Adrenal gland (tissue), 12 donors: ENCODE measurements around the gene NISCH. TPM values are rescaled to one million over a fixed set of nuclear protein-coding genes. Genes with fewer than 3 reads are reported as not detected.

Source experiments
- DNase-seq, 7 donors: peaks; one replicate each; pipeline ENCODE4 v3.0.0-alpha.2; 2019 to 2020
- H3K27ac ChIP-seq, 5 donors: fragments of 200-600 bp; sonication (generic) in 4 of 5; 1 replicate in 3 of 5; 2 replicates in 2 of 5; pipeline versions ENCODE4 v1.5.1 to v1.8.0; 2016 to 2020; ENCODE audit warnings: mild to moderate bottlenecking in 1 of 5
- H3K27me3 ChIP-seq: fragments of 200-600 bp; 2 replicates; pipeline ENCODE4 v1.8.0; 2021
- H3K36me3 ChIP-seq, 2 donors: fragments of 200-600 bp; replicated peaks in 1 of 2; 1 replicate in 1 of 2; 2 replicates in 1 of 2; pipeline versions ENCODE4 v1.5.1 to v1.8.0; 2018 to 2022
- H3K4me1 ChIP-seq, 2 donors: fragments of 200-600 bp; replicated peaks in 1 of 2; 1 replicate in 1 of 2; 2 replicates in 1 of 2; pipeline versions ENCODE4 v1.5.1 to v1.8.0; 2018 to 2021
- H3K4me3 ChIP-seq, 4 donors: fragments of 200-600 bp; sonication (generic) in 3 of 4; one replicate each; pipeline ENCODE4 v1.5.1; 2016 to 2018
- H3K9me3 ChIP-seq, 3 donors: fragments of 200-600 bp; sonication (generic) in 1 of 3; replicated peaks in 1 of 3; 1 replicate in 2 of 3; 2 replicates in 1 of 3; pipeline versions ENCODE4 v1.5.1 to v1.8.0; 2016 to 2021
- POLR2A ChIP-seq, 2 donors: fragments of 450-650 bp; IDR thresholded peaks; one replicate each; pipeline ENCODE4 v1.6.1; 2017; ENCODE audit warnings: antibody characterized with exemption in 2 of 2, mild to moderate bottlenecking in 2 of 2, moderate library complexity in 1 of 2
- WGBS, 4 donors: extraction: QIAGEN DNeasy Blood & Tissue Kit in 2 of 4; methylation state at CpG; one replicate each; pipeline versions ENCODE4 v1.1.5 to v1.1.7; 2013 to 2017; 5-methylcytosine and 5-hydroxymethylcytosine counted together
- intact Hi-C, 2 donors: fragments of 100-400 bp; cut with DNase I; formaldehyde crosslinking; loops; one replicate each; pipeline versions ENCODE4 v1.14.1 to v1.15.0; 2022 to 2023
- polyA plus RNA-seq, 3 donors: library from polyadenylated mRNA; stranded (reverse); fragments of 200-250 nt in 2 of 3; fragments of 350-450 nt in 1 of 3; fragmentation: Illumina TruSeq in 1 of 3; extraction: RNeasy Lipid Tissue Mini Kit (QIAGEN cat#74804) in 1 of 3; gene quantifications; one replicate each; pipeline ENCODE4 v1.2.3, GENCODE V29; 2013 to 2014
- total RNA-seq, 9 donors: library from RNA; depleted of rRNA in 4 of 9; stranded (reverse); fragments of >200 nt in 4 of 9; fragments of 120-200 nt in 1 of 9; fragmentation: NEBNext Ultra II Directional in 1 of 9; extraction: Animal tissue kit (Norgen Biotek cat#: 25700) in 1 of 9; gene quantifications; one replicate each; pipeline versions ENCODE4 v1.1.0 to v1.2.4, GENCODE V29; 2013 to 2023
- TF ChIP-seq, protein P1 (sequence below), 6 experiments: fragments of 450-650 bp in 4 of 6; fragments of 200-600 bp in 2 of 6; sonication (generic) in 1 of 6; IDR thresholded peaks; 1 replicate in 5 of 6; 2 replicates in 1 of 6; pipeline versions ENCODE4 v1.5.1 to v1.8.0; 2016 to 2021; ENCODE audit warnings: antibody characterized with exemption in 6 of 6, mild to moderate bottlenecking in 2 of 6, moderate library complexity in 1 of 6
- donor health status: healthy with polysubstance abuse.
- donor health status: Bipolar disorder and iron deficiency.
- donor health status: DM: yes; HTN: yes; CAD: no.
- donor health status: DM: no; HTN: no; CAD: no.
- donor health status: DM: no; HTN: no; CAD: no.
- donor health status: DM: yes; HTN: yes; CAD: no.

Gene NISCH
- total and polyA plus RNA-seq, 12 donors, result 39.4 to 186 (median 100) TPM

DNA sequence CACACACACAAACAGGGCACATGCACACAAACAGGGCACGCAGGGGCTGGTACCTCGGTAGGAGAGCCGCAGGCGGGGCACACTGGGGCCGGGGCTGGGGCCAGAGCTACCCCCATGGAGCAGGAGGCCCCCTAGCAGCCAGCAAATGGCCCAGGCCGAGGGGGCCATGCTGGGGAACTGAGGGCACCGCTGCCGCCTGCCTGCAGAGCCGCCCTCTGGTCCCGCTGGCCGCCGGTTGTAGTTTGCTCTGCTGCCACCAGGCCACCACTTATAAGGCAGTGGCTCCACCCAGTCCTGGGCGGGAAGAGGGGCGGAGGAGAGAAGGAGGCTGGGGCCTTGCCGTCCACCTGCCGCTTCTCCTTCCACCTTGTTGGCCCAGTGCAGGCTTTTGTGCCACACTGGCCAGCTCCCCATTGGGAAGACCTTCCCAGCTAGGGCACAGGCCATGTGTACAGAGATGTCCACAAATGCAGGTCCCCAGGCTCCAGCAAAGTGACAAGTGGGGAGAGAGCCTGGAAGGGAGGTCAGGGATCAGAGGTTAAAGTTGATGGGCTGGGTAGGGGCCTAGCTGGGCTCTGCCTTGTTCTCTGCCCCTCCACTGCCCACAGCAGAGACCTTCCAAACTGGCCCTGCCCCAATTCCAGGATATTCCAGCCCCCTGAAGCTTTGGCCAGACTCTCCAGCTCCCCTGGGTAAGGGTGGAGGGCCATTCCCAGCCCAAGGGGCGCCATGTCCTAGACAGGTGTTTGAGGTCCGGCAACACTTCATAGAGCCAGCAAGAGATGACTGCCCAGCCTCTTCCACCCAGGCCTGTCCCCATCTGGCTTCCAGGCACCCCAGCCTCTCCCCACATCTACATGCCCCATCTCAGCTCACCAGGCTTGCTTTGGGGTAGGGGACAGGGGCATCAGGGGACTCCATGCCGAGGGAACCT lies 10.3 kb upstream of the NISCH start, which contains the start of gene SEMA3G:
SEMA3G (minus strand) TSS at position 244 of the 934 bp plus-strand sequence; CDS start at position 168, 76 bp downstream.
- H3K4me3 ChIP-seq, result no peak within 1 kb of the TSS
- intact Hi-C loops, result no loop called here
- DNase-seq, result peak in 3 of 7 donors; percentile 52 to 78 (median 65)
- no peaks in the 10 kb centered on the region for H3K9me3 ChIP-seq
- no peaks in the 10 kb centered on the region for H3K4me1 ChIP-seq
- H3K36me3 ChIP-seq, result no peaks in the 10 kb centered on the region
- no peak for TF ChIP-seq POLR2A (IDR thresholded peaks at IDR 0.05)
- TF ChIP-seq, protein P1, sequence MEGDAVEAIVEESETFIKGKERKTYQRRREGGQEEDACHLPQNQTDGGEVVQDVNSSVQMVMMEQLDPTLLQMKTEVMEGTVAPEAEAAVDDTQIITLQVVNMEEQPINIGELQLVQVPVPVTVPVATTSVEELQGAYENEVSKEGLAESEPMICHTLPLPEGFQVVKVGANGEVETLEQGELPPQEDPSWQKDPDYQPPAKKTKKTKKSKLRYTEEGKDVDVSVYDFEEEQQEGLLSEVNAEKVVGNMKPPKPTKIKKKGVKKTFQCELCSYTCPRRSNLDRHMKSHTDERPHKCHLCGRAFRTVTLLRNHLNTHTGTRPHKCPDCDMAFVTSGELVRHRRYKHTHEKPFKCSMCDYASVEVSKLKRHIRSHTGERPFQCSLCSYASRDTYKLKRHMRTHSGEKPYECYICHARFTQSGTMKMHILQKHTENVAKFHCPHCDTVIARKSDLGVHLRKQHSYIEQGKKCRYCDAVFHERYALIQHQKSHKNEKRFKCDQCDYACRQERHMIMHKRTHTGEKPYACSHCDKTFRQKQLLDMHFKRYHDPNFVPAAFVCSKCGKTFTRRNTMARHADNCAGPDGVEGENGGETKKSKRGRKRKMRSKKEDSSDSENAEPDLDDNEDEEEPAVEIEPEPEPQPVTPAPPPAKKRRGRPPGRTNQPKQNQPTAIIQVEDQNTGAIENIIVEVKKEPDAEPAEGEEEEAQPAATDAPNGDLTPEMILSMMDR (IDR thresholded peaks at IDR 0.05), result peak in 5 of 6 experiments; percentile 35 to 63 (median 54)
- H3K27me3 ChIP-seq, result no peaks in the 10 kb centered on the region
- WGBS, 4 donors, result 51 to 60% (median 56%) methylated on average over 11 to 19 of the region's 19 CpGs
- H3K27ac ChIP-seq, result no peak within 1 kb of the TSS

DNA sequence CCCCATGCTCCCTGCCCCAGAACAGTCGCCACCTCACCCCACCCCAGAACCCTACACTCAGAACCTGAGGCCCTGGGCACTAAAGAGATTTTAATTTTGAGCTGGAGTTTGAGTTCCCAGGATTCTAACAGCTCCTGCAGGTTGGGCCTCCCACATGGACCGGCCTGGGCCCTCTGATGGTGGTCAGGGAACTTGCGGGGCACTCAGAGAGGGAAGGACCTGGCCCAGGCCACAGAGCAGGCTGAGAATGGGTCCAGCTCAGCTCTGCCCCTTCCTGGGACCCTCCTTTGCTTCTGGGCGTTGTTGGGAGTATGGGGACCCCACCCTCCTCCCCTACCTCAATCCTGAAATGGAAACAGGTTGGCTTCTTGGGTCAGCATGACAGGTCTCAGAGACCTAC lies 9.4 kb upstream of the NISCH start:
- DNase-seq, result no peak
- no peaks in the 10 kb centered on the region for H3K27me3 ChIP-seq
- no peaks in the 10 kb centered on the region for H3K9me3 ChIP-seq
- TF ChIP-seq POLR2A (IDR thresholded peaks at IDR 0.05), result no peak
- TF ChIP-seq, protein P1 (IDR thresholded peaks at IDR 0.05), result no peak
- no peaks in the 10 kb centered on the region for H3K36me3 ChIP-seq
- H3K4me3 ChIP-seq, result no peak overlapping the region
- 85 to 96% (median 91%) methylated on average over 3 to 4 of the region's 4 CpGs for WGBS, 4 donors
- no peak overlapping the region for H3K27ac ChIP-seq
- intact Hi-C loops, result no loop called here
- H3K4me1 ChIP-seq, result no peaks in the 10 kb centered on the region

DNA sequence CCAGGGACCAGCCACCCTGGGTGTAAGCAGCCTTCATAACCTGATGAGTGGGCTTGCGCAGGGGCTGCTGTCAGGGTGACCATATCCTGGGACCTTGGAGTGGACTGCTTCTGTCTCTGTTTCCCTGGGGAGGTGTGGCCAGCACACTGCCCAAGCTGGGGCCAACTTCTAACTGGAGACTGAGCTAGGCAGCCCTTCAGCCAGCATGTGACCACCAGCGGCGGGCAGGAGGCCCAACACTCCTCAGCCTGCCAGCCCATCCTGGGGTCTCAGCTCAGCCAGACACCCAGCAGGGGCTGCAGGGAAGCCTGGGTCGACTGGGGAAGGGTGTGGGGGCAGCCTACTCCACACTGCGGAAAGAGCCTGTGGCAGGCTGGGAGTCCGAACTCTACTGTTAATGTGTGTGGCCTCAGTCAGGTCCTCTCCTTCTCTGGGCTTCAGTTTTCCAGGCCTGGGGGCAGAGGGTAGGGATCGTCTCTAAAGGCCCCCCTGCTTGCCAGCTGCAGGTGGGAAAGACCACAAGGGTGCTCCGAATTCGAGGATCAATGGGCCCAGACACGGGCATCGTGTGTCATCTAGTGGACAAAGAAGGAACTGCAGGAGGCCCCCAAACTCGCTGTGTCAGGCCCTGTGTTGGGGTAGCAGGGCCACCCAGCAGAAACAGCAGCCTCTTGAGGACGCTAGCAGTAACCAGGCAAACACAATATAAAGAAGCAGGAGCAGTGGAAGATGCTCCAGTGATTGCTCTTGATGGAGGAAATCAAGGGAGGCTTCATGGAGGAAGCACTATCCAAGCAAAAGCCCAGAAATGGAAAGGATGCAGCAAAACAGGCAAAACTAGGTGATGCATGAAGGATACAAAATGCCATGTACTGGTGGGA lies 8.5 kb upstream of the NISCH start:
- Histone ChIP-seq H3K36me3 (no peaks in the 10 kb centered on the region), H3K4me1 (no peaks in the 10 kb centered on the region), H3K4me3 (no peak overlapping the region), H3K27ac (no peak overlapping the region), H3K9me3 (no peaks in the 10 kb centered on the region), H3K27me3 (no peaks in the 10 kb centered on the region)
- TF ChIP-seq, protein P1 (IDR thresholded peaks at IDR 0.05), result peak; percentile 98 to 100 (median 100)
- TF ChIP-seq POLR2A (IDR thresholded peaks at IDR 0.05), result no peak
- WGBS, 4 donors, result 0 to 38% (median 25%) methylated on average over 4 to 13 of the region's 13 CpGs
- DNase-seq, result peak in 4 of 7 donors; percentile 60 to 85 (median 72)
- intact Hi-C loops, result no loop called here
